Activated CD4-positive, CD25-positive, alpha-beta regulatory T cell treated with anti-CD3 and anti-CD28 coated beads, Interleukin-2, amount 50 U/mL, for 16 hours (primary cell): ENCODE results near the gene SMAD6.
A peak's percentile ranks its signal among the peaks of the same experiment; 100 is the strongest.

Experiments
- DNase-seq: peaks from one replicate; pipeline ENCODE4 v3.0.0-alpha.2; 2020; ENCODE audit warnings: low read depth, low spot score

Gene SMAD6

DNA sequence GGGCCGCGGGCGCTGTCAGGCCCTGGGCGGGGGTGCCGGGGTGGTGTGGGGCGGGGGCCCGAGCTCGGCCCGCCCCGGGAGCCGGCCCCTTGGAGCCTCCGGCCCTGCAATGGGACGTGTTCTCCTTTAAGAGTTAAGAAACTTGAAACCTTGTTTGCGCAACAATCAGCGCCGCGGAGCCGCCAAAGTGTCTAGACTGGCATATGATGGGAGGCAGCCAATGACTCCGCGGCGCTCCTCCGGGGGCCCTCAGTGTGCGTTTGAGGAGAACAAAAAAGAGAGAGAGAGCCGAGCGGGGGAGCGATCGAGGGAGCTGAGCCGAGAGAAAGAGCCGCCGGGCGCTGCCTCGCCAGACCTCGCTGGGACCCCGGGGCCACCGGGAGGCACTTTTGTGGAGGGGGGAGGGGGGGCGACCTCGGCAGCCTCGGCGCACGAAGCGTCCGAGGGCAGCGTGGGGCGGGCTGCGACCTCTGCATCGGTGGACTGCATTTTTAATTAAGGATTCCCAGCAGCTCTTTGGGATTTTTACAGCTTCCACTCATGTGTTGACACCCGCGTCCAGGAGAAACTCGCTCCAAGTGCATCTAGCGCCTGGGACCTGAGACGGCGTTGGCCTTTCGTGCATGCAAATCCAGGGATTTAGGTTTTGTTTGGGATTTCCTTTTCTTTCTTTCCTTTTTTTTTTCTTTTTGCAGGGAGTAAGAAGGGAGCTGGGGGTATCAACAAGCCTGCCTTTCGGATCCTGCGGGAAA, at the start of gene SMAD6:
Gene SMAD6, plus strand, starts transcription at position 202 of the 752 bp plus-strand sequence. CDS start 1,023 bp downstream, outside the sequence.
- DNase-seq: peak; percentile 36

DNA sequence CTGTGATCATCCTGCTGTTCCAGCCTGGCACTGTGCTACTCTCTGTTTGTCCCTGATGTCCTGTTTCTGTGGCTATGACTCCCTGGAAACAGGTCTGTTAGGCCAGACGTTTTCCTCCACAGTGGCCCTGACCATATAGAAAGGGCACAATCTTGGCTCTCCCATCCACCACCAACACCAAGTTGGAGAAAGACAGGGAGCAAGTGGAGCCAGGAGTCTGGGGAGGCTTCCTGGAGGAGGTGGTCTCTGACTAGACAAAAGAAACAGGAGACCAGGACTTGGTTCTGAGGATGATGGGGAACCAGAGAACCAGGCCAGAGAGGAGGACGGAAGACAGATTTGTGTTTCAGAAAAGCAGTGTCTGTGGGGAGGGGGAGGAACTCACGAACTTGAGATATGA, 49.2 kb upstream of the SMAD6 start:
- no peak for DNase-seq

DNA sequence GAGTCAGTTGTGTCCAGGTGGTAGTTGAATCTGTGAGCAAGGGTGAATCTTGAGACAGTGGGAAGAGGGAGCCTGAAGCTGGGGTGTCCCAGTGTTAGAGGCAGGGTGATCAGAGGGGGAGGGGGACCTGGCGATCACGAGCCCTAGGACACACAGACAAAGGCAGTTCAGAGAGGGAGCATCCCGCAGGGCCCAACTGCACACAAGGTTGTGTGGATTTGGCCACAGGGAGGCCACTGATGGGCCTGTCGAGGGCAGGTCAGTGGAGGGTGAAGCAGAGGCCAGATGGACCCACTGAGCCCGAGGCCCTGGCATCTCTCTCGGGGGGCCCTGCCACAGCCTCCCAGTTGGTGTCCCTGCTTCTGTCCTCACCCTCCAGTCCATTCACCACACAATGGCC, 48.6 kb upstream of the SMAD6 start:
- DNase-seq: no peak

DNA sequence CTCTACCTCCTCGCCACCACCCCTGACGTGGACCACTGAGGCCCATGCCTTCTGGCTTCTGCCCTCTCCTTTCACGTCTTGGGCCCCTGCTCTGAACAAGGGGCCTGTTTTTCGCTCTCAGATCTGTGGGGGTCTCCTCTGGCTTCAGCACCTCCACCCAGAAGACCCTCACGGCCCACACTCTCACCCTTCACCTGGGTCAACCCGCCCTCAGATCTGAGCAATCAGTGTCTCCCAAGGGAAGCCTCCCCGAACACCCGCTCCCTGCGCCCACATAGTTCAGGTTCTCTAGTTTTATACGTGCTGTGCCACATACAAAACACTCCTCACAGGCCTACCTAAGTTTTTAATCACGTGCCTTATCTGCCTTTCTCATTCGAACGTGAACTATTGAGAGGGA, 48.2 kb upstream of the SMAD6 start:
- no peak for DNase-seq

DNA sequence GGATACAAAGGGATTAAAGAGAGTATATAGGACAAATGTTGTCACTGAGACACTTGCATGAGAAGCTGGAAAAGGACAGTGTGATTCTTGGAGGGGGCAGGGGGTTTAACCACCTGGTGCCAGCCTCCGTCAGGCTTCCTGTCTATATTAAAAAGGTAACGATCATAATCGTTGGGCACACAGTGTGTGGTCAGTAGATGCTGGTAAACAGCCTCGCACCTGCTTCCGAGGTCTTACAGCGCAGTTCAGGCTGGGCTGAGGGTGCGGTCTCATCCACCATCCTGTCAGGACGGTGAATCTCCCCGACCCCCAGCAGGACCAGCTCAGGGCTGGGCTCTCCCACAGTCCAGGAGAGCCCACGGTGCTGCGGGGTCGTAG, 47.7 kb upstream of the SMAD6 start:
- DNase-seq: no peak

DNA sequence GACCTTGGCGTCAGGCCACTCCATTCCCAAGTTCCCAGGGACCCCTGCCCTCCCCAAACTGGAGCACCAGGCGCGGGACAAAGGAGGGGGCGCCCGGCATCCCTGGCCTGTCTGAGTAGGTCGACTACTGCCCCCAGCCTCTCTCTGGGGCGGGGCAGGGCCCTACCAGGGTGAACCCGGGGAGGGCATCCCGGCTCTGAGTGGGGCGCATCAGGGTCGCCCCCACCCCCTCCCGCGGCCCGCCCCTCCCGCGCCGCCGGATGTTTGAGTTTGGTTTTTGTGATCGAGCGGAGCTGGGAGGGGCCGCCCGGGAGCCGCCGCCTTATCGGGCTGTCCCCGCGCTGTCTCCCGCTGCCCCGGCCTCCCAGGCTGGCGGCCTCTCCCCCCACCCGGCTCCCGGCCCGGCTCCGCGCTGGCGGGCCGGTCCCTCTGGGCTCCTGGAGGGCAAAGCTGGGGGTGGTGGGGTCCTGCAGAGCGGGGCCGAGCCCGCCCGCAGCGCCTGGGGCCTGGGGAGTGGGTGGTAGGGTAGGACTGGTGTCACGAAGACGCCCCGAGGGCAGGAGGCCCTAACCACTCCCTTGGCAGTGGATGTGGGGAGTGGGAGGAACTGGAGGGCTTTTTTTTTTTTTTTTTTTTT, 47.2 kb upstream of the SMAD6 start:
- no peak for DNase-seq

DNA sequence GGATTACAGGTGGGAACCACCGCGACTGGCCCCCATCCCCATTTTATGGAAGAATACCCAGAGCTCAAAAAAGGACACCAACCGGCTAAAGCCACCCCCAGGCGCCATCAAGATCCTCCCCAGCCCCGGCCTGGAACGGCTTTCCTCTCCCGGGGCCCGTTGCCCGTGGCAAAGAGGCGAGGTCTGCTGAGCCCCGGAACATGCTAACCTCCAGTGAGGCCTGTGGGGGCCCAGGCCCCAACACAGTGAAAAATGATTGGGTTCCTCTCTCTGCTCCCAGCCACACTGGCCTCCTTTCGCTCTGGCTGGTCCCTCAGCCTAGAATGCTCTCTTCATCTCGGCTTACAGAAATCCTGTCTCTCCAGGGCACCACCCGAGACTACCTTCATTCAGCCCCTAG, 46.5 kb upstream of the SMAD6 start:
- DNase-seq: no peak

DNA sequence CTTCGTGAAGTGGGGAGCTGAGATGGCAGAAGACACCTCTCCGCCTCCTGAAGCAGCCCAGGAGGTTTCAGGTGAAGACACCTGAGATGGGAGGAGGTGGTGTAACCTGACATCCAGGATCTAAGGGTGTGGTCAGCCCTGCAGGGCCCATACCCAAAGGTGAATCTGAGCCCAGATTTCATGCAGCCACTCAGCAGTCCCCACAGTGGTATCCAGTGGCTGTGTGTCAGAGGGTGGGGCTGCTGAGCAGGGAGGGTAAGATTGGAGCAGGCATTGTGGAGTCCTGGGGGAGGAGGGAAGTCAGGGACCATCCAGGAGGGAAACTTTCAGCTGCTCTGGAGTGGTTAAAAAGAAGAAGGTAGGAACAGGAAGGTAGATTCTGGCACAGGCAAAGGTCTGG, 46.0 kb upstream of the SMAD6 start:
- DNase-seq: no peak

DNA sequence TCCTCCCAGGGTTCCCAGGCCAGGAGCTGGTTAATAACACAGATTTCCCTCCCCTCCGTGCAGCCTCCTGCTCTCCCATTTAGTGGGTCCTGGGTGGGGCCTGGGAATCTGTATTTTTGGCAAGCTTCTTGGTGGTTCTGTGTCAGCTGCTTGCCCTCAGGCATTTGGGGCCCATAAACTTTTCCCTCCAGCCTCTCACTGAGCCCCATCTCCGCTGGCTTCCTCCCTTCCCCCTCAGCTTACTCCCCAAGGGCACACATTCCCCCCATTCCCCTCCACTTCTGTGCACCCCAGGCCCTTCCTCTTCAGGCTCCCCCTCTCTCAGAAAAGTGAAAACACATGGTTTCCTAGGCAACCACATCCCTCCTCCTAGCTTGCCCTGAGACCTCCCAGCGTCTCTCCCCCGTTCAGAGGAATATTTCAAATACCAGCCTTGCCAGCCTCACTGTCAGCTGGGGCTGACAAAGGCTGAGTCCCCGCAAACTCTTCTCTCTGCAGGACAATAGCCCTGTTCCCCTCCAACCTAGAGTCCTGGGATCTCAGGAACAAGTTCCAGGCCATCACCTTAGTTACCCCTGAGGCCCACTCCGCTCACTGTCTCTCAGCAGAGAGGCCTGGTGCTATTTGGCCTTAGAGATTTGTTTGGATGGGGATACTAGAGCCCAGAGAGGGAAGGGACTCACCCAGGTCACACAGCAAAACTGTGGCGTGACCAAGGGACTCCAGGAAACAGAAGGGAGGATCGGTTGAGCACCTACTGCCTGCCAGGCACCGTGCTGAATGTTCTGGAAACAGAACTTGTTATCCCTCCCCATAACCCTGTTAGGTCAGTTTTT, 44.6 kb upstream of the SMAD6 start:
- no peak for DNase-seq

DNA sequence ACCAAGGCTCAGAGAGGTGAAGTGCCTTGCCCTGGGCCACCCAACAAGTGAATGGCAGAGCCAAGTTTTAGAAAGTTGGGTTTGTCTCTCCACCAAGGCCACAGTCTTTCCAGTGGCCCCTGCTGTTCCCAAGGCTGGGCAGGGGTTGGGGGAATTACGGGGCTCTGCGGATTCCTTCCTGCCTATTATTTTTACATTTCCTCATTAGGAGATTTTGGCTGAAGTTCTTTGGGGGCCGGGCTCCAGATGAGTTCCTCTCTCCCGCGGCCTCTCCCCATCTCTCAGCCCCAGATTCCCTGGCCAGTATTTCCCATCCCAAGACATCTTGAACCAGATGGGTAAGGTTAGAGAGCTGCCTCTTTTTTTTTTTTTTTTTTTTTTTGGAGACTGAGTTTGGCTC, 44.0 kb upstream of the SMAD6 start:
- DNase-seq: no peak

DNA sequence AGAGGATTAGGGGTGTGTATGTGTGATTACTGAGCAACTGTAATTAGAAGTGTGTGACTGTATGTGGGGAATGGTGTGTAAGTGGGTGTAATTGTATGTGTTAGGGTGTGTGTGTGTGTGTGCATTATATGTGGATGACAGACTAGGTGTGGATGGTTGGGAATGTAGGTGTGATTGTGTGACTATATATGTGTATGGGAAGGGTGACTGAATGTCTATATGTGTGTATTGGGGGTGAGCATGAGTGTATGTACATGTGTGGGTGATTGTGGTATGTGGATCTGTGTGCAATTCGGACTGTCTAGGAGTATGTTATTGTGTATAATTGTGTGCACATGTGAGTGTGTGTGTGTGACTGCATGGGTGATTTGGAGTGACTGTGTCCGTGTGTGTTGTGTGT, 43.2 kb upstream of the SMAD6 start:
- no peak for DNase-seq

DNA sequence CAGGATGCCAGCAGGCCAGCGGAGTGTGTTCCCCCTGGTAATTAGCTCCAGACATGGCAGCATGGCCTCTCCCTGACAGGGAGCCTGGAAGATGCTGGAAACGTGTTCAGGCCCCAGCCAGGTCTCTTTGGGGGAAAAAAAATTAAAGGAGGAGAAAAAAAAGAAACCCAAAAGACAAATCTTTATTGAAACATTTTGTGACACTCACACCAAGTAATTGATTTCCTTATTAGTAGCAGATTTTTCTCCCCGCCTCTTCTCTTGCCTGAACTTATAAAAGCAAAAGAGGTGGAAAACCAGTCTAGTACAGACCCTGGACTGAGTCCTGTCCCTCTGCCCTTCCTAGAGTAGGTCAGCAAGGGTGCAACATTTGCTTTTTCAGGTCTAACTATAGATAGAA, 42.7 kb upstream of the SMAD6 start:
- DNase-seq: no peak

DNA sequence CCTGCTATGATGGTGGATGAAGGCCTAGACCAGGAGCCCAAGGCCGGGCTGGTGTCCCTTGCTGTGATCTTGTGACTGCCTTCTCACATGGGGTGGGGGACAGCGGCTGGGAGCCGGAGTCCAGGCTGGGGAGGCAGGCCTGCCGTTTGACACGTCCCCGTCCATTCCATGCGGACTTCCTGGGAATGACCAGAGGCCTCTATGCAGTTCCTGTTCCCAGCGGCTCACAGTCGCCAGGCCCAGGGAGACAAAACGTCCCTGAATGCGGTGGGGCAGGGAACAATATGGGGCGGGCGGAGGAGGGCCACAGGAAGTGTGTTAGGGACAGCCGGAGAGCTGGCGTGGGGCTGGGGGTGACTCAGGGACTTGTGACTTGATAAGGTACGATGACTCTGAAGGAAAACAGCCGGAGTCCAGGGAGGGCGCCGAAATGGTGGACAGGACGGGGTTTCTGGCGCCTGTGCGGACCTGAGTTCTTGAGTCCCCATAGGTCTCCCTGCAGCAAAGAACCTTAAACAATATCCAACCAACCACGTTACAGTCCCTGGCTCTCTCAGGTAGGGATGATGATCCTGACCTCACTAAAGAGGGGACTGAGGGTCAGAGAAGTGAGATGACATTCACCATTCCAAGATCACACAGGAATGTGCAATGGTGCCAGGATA, 40.5 kb upstream of the SMAD6 start:
- DNase-seq: no peak

DNA sequence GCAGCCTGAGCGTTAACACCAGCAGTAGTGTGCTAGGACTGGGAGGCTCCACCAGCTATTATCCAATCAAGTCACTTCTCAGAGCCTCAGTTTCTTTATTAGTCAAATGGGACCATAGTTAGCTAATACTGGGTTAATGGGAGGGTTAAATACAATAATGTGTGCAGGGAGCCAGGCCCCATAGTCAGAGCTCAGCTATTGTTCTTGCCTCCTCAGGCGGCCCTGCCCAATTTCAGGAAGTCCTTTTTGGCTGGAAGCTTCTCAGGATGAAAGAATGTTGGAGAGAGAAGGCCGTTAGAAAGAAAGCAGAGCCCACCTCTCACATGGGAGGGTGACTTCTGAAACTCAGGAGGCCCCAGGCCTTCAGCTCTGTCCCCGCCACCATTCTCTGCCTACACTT, 39.5 kb upstream of the SMAD6 start:
- no peak for DNase-seq

DNA sequence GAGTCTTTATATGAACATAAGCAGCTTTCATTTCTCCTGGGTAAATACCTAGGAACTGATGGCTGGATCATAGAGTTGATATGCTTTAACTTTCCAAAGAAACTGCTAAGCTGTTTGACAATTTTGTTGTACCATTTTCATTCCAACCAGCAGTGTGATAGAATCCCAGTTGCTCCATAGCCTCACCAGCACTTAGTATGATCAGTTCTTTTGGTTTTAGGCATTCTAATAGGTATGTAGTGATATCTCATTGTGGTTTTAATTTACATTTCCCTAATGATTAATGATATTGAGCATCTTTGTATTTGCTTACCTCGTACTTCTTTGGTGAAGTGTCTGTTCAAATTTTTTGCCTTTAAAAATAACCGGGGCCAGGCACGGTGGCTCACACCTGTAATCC, 38.4 kb upstream of the SMAD6 start:
- no peak for DNase-seq

DNA sequence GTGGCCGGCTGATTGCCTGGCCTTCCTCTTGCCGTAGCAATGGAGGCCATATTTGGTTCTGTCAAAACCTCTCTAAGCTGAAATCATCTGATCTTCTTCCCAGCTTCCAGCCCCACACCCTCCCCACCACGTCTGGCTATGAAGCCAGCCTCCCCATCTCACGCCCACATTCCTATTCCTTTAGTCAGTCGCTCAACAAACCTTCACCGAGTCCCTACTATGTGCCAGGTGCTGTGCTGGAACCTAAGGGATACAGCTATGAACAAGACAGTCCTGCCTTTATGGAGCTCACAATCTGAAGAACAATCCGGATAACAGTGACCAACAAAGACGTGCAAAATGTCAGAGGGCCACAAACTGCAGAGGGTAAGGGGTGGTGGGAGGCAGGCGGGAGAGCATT, 31.9 kb upstream of the SMAD6 start:
- DNase-seq: no peak

DNA sequence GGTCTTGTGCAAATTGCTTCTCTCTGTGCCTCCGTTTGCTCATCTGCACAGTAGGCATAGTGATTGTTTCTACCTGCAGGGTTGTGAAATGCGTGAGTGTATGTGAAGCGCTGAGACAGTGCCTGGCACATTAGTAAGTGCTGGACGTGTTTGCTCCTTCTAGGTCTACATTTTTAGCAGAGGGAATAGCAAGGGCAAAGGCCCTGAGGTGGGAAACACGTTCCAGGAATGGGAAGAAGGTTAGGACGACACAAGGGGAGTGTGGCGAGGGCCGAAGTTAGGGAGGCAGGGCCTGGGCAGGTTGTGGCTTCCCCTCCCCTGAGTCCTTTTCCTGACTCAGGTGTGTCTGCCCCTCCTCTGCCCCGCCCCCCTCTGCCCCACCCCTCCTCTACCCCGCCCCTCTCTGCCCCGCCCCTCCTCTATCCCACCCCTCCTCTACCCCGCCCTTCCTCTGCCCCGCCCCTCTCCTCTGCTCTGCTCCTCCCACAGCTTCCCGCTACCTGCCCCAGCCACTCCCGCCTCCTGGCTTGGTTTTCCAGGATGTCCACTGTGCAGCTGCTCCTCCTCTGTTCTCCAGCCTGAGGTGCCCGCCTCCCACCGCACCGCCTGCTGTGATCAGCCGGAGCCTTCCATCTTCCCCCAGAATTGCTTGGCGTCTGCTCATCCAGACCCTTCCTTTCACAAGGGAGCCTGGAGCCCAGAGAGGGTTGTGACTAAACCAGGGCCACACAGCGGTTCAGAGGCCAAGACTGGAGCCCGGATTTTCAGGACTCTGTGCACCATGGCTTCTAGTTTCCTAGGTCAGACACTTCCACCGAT, 31.1 kb upstream of the SMAD6 start:
- DNase-seq: no peak

DNA sequence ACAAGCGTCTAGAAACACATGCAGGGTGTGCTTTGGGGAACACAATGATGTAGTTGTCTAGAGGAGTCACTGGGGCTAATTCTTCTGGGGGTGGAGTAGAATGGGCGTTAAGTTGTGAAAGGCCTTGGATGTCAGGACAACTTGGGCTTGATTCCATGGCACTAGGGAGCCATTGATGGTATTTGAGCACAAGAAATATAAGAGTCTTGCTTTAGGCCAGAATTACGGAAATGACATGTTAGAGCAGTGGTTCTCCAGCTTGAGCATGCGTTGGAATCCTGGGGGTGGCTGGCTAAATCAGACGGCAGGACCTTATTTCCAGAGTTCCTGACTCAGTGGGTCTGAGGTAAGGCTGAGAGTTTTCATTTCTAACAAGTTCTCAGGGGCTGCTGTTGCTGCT, 29.2 kb upstream of the SMAD6 start:
- DNase-seq: no peak

DNA sequence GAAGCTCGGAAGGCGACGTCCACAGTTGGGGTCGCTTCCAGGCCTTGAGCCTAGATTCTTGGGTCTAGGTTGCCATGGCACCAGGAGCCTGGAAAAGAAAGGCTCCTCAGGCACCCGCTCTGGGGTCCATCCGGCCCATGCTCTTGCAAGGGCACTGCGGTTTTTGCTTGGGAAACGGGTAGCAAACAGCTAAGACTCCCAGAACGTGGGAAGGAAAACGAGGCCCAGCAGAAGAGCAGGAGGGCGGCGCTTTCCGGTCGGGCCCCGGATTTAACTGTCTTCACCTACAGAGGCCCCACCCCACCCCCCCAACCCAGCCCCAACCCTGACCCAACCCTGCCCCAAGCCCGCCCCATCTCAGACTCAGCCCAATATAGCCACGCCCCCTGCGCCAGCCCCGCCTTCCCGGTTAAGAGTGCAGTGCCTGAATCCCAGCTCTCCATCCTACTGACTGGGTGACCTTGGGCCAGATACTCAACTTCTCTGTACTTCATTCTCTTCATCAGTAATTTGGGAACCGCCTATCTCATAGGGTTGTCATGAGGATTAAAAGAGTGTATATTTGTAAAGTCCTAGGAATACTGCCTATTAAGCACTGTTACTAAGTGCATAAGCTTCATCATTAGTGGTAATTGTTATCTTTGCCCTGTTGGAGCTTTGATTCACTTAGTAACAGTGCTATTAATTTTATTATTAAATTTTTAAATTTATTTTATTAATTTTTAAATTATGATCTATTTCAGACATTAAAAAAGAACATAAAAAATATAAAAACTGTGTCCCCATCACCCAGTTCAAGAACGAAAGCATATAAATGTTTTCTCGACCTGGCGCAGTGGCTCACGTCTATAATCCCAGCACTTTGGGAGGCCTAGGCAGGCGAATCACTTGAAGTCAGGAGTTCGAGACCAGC, 28.4 kb upstream of the SMAD6 start:
- DNase-seq: no peak

DNA sequence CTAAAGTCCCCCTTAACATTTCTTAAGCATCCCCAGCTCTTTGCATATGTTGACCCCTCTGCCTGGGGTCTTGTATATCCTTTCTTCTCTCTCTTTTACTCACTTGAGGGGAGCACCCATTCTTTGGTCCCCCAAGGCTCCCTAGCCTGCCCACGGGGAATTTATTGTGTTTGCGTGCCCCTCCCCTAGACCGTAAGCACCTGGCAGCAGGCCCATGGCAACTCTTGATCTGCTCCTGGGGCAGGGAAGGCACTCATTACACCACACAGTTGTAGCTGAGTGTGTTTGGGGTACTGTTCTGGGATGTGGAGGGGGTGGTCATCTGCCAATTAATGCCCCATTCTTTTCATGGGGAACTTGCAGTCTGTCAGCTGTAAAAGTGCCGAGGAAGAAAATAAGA, 27.3 kb upstream of the SMAD6 start:
- no peak for DNase-seq
